ENCODE measurements around the gene ZMIZ1. TPM values are rescaled to one million over a fixed set of nuclear protein-coding genes. Genes with fewer than 3 reads are reported as not detected.

The ZMIZ1 gene
- total and polyA plus RNA-seq, 2 experiments from 2014 or later = 9.2 to 30.9 TPM

GRCh38 chr10:79250259-79250658, 181.5 kb downstream of the ZMIZ1 start:
- Mint-ChIP-seq H3K27ac (no peak overlapping the region), H3K9me3 (no peaks in the 10 kb centered on the region), H3K4me3 (no peak overlapping the region), H3K4me1 (peaks cover 9% of the 10 kb centered on the region), H3K36me3 (ENCODE audit: low read depth) (no peaks in the 10 kb centered on the region), H3K27me3 (ENCODE audit: insufficient read depth, low read depth, poor library complexity) (peaks cover 12% of the 10 kb centered on the region)
- Histone ChIP-seq H3K36me3 (ENCODE audit: insufficient read depth) (no peaks in the 10 kb centered on the region), H3K4me2 (no peak overlapping the region), H3F3A (replicated peaks; ENCODE audit: low read depth) (no peaks in the 10 kb centered on the region), H3K4me1 (ENCODE audit: insufficient read depth) (no peaks in the 10 kb centered on the region; the same call in 1 of the 2 replicates), H2AFZ (no peak overlapping the region), H3K79me2 (replicated peaks; ENCODE audit: insufficient read depth) (peaks cover 2% of the 10 kb centered on the region), H3K27me3 (ENCODE audit: insufficient read depth) (peaks cover 6% of the 10 kb centered on the region), H4K20me1 (replicated peaks; ENCODE audit: insufficient read depth) (peaks cover 16% of the 10 kb centered on the region; the same call in 1 of the 2 replicates), H3K4me3 (no peak overlapping the region), H3K27ac (ENCODE audit: low read depth) (no peak overlapping the region), H3K9me2 (ENCODE audit: insufficient read depth) (no peaks in the 10 kb centered on the region)
- TF ChIP-seq ZNF331 (CRISPR knock-in tag; IDR thresholded peaks at IDR 0.05; ENCODE audit: low read depth) (no peak), ETS1 (IDR thresholded peaks at IDR 0.05) (no peak), ZNF114 (CRISPR knock-in tag; IDR thresholded peaks at IDR 0.05) (no peak), EZH2phosphoT487 (IDR thresholded peaks at IDR 0.05; ENCODE audit: unreplicated experiment) (no peak), REST (IDR thresholded peaks at IDR 0.05; ENCODE audit: unreplicated experiment) (no peak), POLR2AphosphoS5 (IDR thresholded peaks at IDR 0.05; ENCODE audit: low read depth) (no peak), ZNF462 (CRISPR knock-in tag; IDR thresholded peaks at IDR 0.05) (no peak), NANOG (IDR thresholded peaks at IDR 0.05; ENCODE audit: borderline replicate concordance) (no peak), EZH2 (IDR thresholded peaks at IDR 0.05; ENCODE audit: low read depth, unreplicated experiment) (no peak), JUNB (IDR thresholded peaks at IDR 0.05; ENCODE audit: unreplicated experiment) (no peak), CTCF (conservative IDR thresholded peaks at IDR 0.05; ENCODE audit: low read depth in 2 of 2) (no peak), STAT1 (IDR thresholded peaks at IDR 0.05; ENCODE audit: unreplicated experiment) (no peak), CREB1 (CRISPR knock-in tag; IDR thresholded peaks at IDR 0.05; ENCODE audit: low read depth) (no peak)
- DNase-seq (ENCODE audit: low spot score) (no peak), ATAC-seq (no peak)

All from GM23338 (cell line).